AG09309 (cell line): Measurements from ENCODE around the gene RBAK.

Source experiments
- DNase-seq: peaks from one replicate; pipeline ENCODE4 v3.0.0-alpha.2; 2010; ENCODE audit warnings: low read depth
- H3K4me3 ChIP-seq: 2 replicates; pipeline ENCODE4 v1.5.1; 2011; ENCODE audit warnings: mild to moderate bottlenecking, low read depth, low read length, moderate library complexity; ENCODE audit not compliant: control insufficient read depth
- TF ChIP-seq, protein P1 (sequence below): IDR thresholded peaks from 2 replicates; pipeline ENCODE4 v1.5.1; 2011; ENCODE audit warnings: mild to moderate bottlenecking, low read depth, low read length, inconsistent platforms; ENCODE audit not compliant: insufficient read depth, control insufficient read depth; ENCODE audit errors: missing control alignments

Gene RBAK

DNA sequence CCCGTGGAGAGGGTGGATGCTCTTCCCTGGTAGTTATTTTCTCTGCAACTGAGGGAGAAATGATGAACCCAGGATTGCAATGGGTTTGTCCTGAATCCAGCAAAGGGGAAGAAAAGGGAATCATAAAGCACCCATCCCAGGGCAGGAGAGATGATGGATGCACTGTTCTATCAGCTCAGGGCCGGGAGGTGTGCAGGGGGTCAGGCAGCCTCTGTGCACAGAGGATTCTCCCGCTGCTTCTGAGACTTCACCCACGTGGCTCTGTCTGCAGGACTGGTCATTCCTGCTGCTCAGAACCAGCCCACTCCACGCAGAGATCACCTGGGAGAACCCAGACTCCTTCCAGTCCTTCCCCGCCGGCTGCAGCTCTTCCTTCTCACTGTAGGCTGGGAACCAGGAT is 70.7 kb downstream of the RBAK start:
- DNase-seq = no peak
- H3K4me3 ChIP-seq = no peak overlapping the region
- TF ChIP-seq, protein P1, sequence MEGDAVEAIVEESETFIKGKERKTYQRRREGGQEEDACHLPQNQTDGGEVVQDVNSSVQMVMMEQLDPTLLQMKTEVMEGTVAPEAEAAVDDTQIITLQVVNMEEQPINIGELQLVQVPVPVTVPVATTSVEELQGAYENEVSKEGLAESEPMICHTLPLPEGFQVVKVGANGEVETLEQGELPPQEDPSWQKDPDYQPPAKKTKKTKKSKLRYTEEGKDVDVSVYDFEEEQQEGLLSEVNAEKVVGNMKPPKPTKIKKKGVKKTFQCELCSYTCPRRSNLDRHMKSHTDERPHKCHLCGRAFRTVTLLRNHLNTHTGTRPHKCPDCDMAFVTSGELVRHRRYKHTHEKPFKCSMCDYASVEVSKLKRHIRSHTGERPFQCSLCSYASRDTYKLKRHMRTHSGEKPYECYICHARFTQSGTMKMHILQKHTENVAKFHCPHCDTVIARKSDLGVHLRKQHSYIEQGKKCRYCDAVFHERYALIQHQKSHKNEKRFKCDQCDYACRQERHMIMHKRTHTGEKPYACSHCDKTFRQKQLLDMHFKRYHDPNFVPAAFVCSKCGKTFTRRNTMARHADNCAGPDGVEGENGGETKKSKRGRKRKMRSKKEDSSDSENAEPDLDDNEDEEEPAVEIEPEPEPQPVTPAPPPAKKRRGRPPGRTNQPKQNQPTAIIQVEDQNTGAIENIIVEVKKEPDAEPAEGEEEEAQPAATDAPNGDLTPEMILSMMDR = no peak

DNA sequence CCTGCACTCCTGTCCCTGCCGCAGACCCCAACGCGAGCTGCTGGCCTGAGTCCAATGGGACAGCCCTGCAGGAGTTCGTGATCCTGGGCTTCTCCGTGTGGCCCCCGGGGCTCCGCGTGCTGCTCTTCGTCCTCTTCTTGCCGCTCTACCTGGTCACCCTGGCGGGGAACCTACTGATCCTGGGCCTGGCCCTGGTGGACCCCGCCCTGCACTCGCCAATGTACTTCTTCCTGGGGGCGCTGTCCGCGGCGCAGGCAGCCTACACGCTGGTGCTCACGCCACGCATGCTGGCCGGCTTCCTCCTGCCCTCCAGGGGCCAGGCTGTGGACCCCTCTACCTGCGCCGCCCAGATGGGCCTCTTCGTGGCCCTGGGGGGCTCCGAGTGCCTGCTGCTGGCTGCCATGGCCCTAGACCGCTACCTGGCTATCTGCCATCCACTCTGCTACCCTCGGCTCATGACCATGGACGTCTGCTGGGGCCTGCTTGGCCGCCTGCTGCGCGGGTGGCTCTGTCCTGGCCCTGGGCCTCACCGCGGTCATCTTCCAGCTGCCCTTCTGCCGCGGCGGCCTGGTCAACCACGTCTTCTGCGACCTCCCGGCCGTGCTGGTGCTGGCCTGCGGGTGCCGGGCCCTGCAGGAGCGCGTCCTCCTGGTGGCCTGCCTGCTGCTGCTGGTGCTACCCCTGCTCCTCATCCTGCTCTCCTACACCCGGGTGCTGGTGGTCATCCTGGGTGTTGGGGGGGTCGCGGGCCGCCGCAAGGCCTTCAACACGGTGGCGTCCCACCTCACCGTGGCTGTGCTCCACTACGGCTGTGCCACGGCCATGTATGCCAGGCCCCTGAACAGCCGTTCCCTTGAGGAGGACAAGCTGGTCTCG is 71.7 kb downstream of the RBAK start:
- TF ChIP-seq, protein P1 = no peak
- H3K4me3 ChIP-seq = no peak overlapping the region
- no peak for DNase-seq
